ENCODE measurements around the gene OR52N2.

The OR52N2 gene

GRCh38 chr11:5808500-5809121 is at the start of gene OR52N2:
Gene OR52N2, plus strand, starts transcription at chr11:5808924. Its CDS starts 11,412 bp downstream, at chr11:5820336.
- peak; percentile 47 for DNase-seq (ENCODE audit: low read depth)

- no peak for DNase-seq (ENCODE audit: low read depth)
These were observed 41.7 kb upstream of the OR52N2 start for GRCh38 chr11:5767056-5767455.

GRCh38 chr11:5783255-5783654 is 25.5 kb upstream of the OR52N2 start, which contains the start of gene OR52N5:
Gene OR52N5, minus strand, starts transcription at chr11:5783355. Its CDS starts 4,721 bp downstream, at chr11:5778634.
- DNase-seq (ENCODE audit: low read depth): no peak

- no peak for DNase-seq (ENCODE audit: low read depth)
These were observed 17.6 kb upstream of the OR52N2 start, which contains the start of gene OR52N1 for GRCh38 chr11:5791165-5791564. Gene OR52N1, minus strand, starts transcription at chr11:5791265. Its CDS starts 2,449 bp downstream, at chr11:5788816.

GRCh38 chr11:5796541-5796940 is 12.2 kb upstream of the OR52N2 start:
- no peak for DNase-seq (ENCODE audit: low read depth)

- DNase-seq (ENCODE audit: low read depth): no peak
These were observed 4.7 kb upstream of the OR52N2 start for GRCh38 chr11:5803982-5804381.

- no peak for DNase-seq (ENCODE audit: low read depth)
These were observed 1.1 kb upstream of the OR52N2 start for GRCh38 chr11:5807580-5807979.

- no peak for DNase-seq (ENCODE audit: low read depth)
These were observed 397 bp downstream of the OR52N2 start for GRCh38 chr11:5809122-5809519.

- no peak for DNase-seq (ENCODE audit: low read depth)
These were observed 1.4 kb downstream of the OR52N2 start for GRCh38 chr11:5809905-5810795.

- DNase-seq (ENCODE audit: low read depth): no peak
These were observed 6.8 kb downstream of the OR52N2 start for GRCh38 chr11:5815534-5815933.

GRCh38 chr11:5818245-5818886 is 9.6 kb downstream of the OR52N2 start:
- no peak for DNase-seq (ENCODE audit: low read depth)

GRCh38 chr11:5831196-5831829 is 22.6 kb downstream of the OR52N2 start:
- no peak for DNase-seq (ENCODE audit: low read depth)

- DNase-seq (ENCODE audit: low read depth): no peak
These were observed 24.7 kb downstream of the OR52N2 start for GRCh38 chr11:5833446-5833845.

- DNase-seq (ENCODE audit: low read depth): no peak
These were observed 29.0 kb downstream of the OR52N2 start for GRCh38 chr11:5837695-5838094.

- no peak for DNase-seq (ENCODE audit: low read depth)
These were observed 33.1 kb downstream of the OR52N2 start, which contains the start of gene OR52E6 for GRCh38 chr11:5841797-5842196. Gene OR52E6, minus strand, starts transcription at chr11:5841897. Its CDS starts 0 bp downstream, at chr11:5841897.

GRCh38 chr11:5846701-5847100 is 38.0 kb downstream of the OR52N2 start:
- DNase-seq (ENCODE audit: low read depth): no peak

GRCh38 chr11:5847711-5848110 is 39.0 kb downstream of the OR52N2 start:
- DNase-seq (ENCODE audit: low read depth): no peak

GRCh38 chr11:5851002-5851401 is 42.3 kb downstream of the OR52N2 start:
- DNase-seq (ENCODE audit: low read depth): no peak

- no peak for DNase-seq (ENCODE audit: low read depth)
These were observed 48.9 kb downstream of the OR52N2 start, which contains the start of gene OR52E8 for GRCh38 chr11:5857590-5857989. Gene OR52E8, minus strand, starts transcription at chr11:5857690. Its CDS starts 0 bp downstream, at chr11:5857690.

GRCh38 chr11:5865826-5866225 is 57.1 kb downstream of the OR52N2 start:
- DNase-seq (ENCODE audit: low read depth): no peak

Data from fibroblast of the conjunctiva (primary cell).